HepG2 (cell line): Measurements from ENCODE around the gene DNTTIP2. TPM values are rescaled to one million over a fixed set of nuclear protein-coding genes. Genes with fewer than 3 reads are reported as not detected.

Experiments
- ATAC-seq: fragments of 200-7000 bp; cut with Tn5 transposase; 3 replicates; pipeline ENCODE4 v1.9.1; 2020; ENCODE audit warnings: mild to moderate bottlenecking, moderate library complexity
- BruUV-seq: library from RNA; stranded (reverse); fragments of 400-500 nt; replicated peaks from 2 replicates; lab custom pipeline; 2021; lab: Mats Ljungman, UMichigan
- CTCF ChIA-PET: fragments of 300-600 bp; formaldehyde crosslinking; extraction: SDS; loops from one replicate; lab custom pipeline; 2021; ENCODE audit warnings: low total read pairs, inconsistent platforms, low intra/inter-chr PET ratio; lab: Yijun Ruan, JAX
- POLR2A ChIA-PET: fragments of 350-600 bp; sonication (Branson Sonifier 250); formaldehyde crosslinking; loops from one replicate; lab custom pipeline; 2020; ENCODE audit warnings: antibody characterized with exemption, inconsistent platforms; lab: Yijun Ruan, JAX
- DNase-seq: peaks from one replicate; pipeline ENCODE4 v3.0.0-alpha.2; 2015; ENCODE audit warnings: low spot score
- FAIRE-seq: peaks from 3 replicates; lab custom pipeline; 2011; peaks lifted over from hg19 to GRCh38; lab: Jason Lieb, UNC
- H2AFZ ChIP-seq: one replicate; pipeline ENCODE4 v1.6.1; 2011; ENCODE audit warnings: low read length, inconsistent platforms
- H3K27ac ChIP-seq: fragments of 300-600 bp; 3 replicates; pipeline ENCODE4 v1.8.0; 2011; ENCODE audit warnings: mixed run types, mild to moderate bottlenecking, mixed read lengths, low read length, inconsistent platforms; ENCODE audit not compliant: insufficient read depth; ENCODE audit errors: extremely low read length
- H3K27me3 ChIP-seq, 2 experiments: fragments of 200-600 bp in 1 of 2; 2 replicates in 1 of 2; 3 replicates in 1 of 2; pipeline versions ENCODE4 v1.6.0 to v1.8.0; 2011; ENCODE audit warnings: low read length in 2 of 2, mild to moderate bottlenecking in 2 of 2, moderate library complexity in 2 of 2, inconsistent platforms in 1 of 2; ENCODE audit not compliant: insufficient read depth in 2 of 2, control insufficient read depth in 1 of 2
- H3K36me3 ChIP-seq, 2 experiments: fragments of 200-600 bp in 1 of 2; replicated peaks in 1 of 2; 2 replicates in 1 of 2; 3 replicates in 1 of 2; pipeline versions ENCODE4 v1.5.1 to v1.8.0; 2011; ENCODE audit warnings: low read length in 2 of 2, inconsistent platforms in 1 of 2; ENCODE audit not compliant: insufficient read depth in 2 of 2, control insufficient read depth in 1 of 2
- H3K4me1 ChIP-seq: 2 replicates; pipeline ENCODE4 v1.5.1; 2012; ENCODE audit warnings: low read length, inconsistent platforms; ENCODE audit not compliant: insufficient read depth
- H3K4me2 ChIP-seq: 2 replicates; pipeline ENCODE4 v1.6.0; 2011; ENCODE audit warnings: low read depth, low read length, inconsistent platforms
- H3K4me3 ChIP-seq, 3 experiments: fragments of 200-600 bp in 1 of 3; sonication (generic), shearing (Covaris generic) in 1 of 3; replicated peaks in 1 of 3; 2 replicates each; pipeline ENCODE4 v1.5.1; 2011 to 2016; ENCODE audit warnings: low read length in 3 of 3, inconsistent platforms in 2 of 3, low read depth in 2 of 3, mild to moderate bottlenecking in 2 of 3, control low read depth in 1 of 3, mixed read lengths in 1 of 3; ENCODE audit not compliant: insufficient read depth in 1 of 3
- H3K79me2 ChIP-seq: one replicate; pipeline ENCODE4 v1.6.1; 2011; ENCODE audit warnings: low read length, inconsistent platforms; ENCODE audit not compliant: insufficient read depth
- H3K9ac ChIP-seq: 2 replicates; pipeline ENCODE4 v1.6.0; 2011; ENCODE audit warnings: mild to moderate bottlenecking, low read depth, low read length, inconsistent platforms; ENCODE audit not compliant: insufficient read depth
- H3K9me3 ChIP-seq: 2 replicates; pipeline ENCODE4 v1.5.1; 2012; ENCODE audit warnings: mild to moderate bottlenecking, low read length
- H4K20me1 ChIP-seq: 2 replicates; pipeline ENCODE4 v1.6.0; 2011; ENCODE audit warnings: inconsistent platforms, mild to moderate bottlenecking, low read length, moderate library complexity; ENCODE audit not compliant: insufficient read depth
- DNMT1 ChIP-seq: sonication (generic); formaldehyde crosslinking; IDR thresholded peaks from 2 replicates; pipeline ENCODE4 v1.5.1; 2020; ENCODE audit warnings: mild to moderate bottlenecking, missing genetic modification reagents
- ETV5 ChIP-seq: IDR thresholded peaks from 2 replicates; pipeline ENCODE4 v1.6.1; 2018; ENCODE audit warnings: missing biosample characterization, missing genetic modification reagents, inconsistent platforms, borderline replicate concordance
- GFI1 ChIP-seq: sonication (generic); formaldehyde crosslinking; IDR thresholded peaks from 2 replicates; pipeline ENCODE4 v1.5.0; 2020; ENCODE audit warnings: missing genetic modification reagents, mild to moderate bottlenecking, borderline replicate concordance
- HDAC2 ChIP-seq: sonication (generic); formaldehyde crosslinking; IDR thresholded peaks from 2 replicates; pipeline ENCODE4 v1.4.0; 2020; ENCODE audit warnings: missing genetic modification reagents
- HNRNPL ChIP-seq: fragments of 200-400 bp; formaldehyde crosslinking; IDR thresholded peaks from 2 replicates; pipeline ENCODE4 v1.6.1; 2017; ENCODE audit warnings: mild to moderate bottlenecking, low read depth, low read length
- ISX ChIP-seq: sonication (generic); formaldehyde crosslinking; conservative IDR thresholded peaks from 2 replicates; pipeline ENCODE4 v1.5.0; 2020; ENCODE audit warnings: missing genetic modification reagents
- MAF1 ChIP-seq: sonication (generic); formaldehyde crosslinking; IDR thresholded peaks from 2 replicates; pipeline ENCODE4 v1.5.0; 2020; ENCODE audit warnings: missing genetic modification reagents, borderline replicate concordance
- PHB2 ChIP-seq: fragments of 450-650 bp; IDR thresholded peaks from 2 replicates; pipeline ENCODE4 v1.6.1; 2018; ENCODE audit not compliant: partially characterized antibody
- REL ChIP-seq: sonication (generic); formaldehyde crosslinking; conservative IDR thresholded peaks from 2 replicates; pipeline ENCODE4 v1.8.0; 2022; ENCODE audit warnings: mild to moderate bottlenecking, missing genetic modification reagents, moderate library complexity
- TEAD3 ChIP-seq: optimal IDR thresholded peaks from 2 replicates; pipeline ENCODE3; 2016; ENCODE audit warnings: borderline replicate concordance
- ZFYVE20 ChIP-seq: sonication (generic); formaldehyde crosslinking; IDR thresholded peaks from 2 replicates; pipeline ENCODE4 v1.8.0; 2023; ENCODE audit warnings: low read depth, mild to moderate bottlenecking, moderate library complexity, missing genetic modification reagents, borderline replicate concordance
- ZNF253 ChIP-seq: sonication (generic); formaldehyde crosslinking; IDR thresholded peaks from 2 replicates; pipeline ENCODE4 v1.8.0; 2022; ENCODE audit warnings: mild to moderate bottlenecking, missing genetic modification reagents, borderline replicate concordance
- ZNF557 ChIP-seq: sonication (generic); formaldehyde crosslinking; IDR thresholded peaks from 2 replicates; pipeline ENCODE4 v1.4.0; 2020; ENCODE audit warnings: missing genetic modification reagents
- ZNF598 ChIP-seq: sonication (generic); formaldehyde crosslinking; IDR thresholded peaks from 2 replicates; pipeline ENCODE4 v1.5.1; 2020; ENCODE audit warnings: mild to moderate bottlenecking, missing genetic modification reagents, borderline replicate concordance
- ZNF614 ChIP-seq: IDR thresholded peaks from 2 replicates; pipeline ENCODE4 v1.6.1; 2018; ENCODE audit warnings: missing biosample characterization, missing genetic modification reagents, inconsistent platforms, borderline replicate concordance
- ZNF792 ChIP-seq: IDR thresholded peaks from 2 replicates; pipeline ENCODE4 v1.6.1; 2016
- ZNF850 ChIP-seq: sonication (generic); formaldehyde crosslinking; conservative IDR thresholded peaks from 2 replicates; pipeline ENCODE4 v1.9.0; 2021; ENCODE audit warnings: mild to moderate bottlenecking, missing genetic modification reagents
- WGBS: methylation state at CpG from one replicate; pipeline ENCODE4 v1.1.6; 2017; ENCODE audit warnings: low lambda C conversion rate; 5-methylcytosine and 5-hydroxymethylcytosine counted together
- in situ Hi-C: cut with HindIII; loops from 2 replicates; pipeline ENCODE4 v1.10.0; 2017; ENCODE audit warnings: low pct_unique_long_range_greater_than_20kb; ENCODE audit not compliant: extremely low pct_ligation_motif_present
- intact Hi-C: fragments of 100-400 bp; cut with micrococcal nuclease; formaldehyde crosslinking; loops from one replicate; pipeline ENCODE4 v1.10.0; 2022; ENCODE audit not compliant: unreplicated experiment
- polyA plus RNA-seq, 8 experiments: library from polyadenylated mRNA; depleted of rRNA in 3 of 8; stranded (reverse) in 7 of 8; unstranded in 1 of 8; fragments of >200 nt; fragmentation: Illumina TruSeq in 4 of 8; extraction: Trizol in 4 of 8; gene quantifications; 2 replicates each; pipeline versions ENCODE4 v1.2.1 to v1.2.3, GENCODE V29; 2011 to 2016; ENCODE audit warnings: low read depth in 4 of 8, missing spikeins in 1 of 8, mixed read lengths in 1 of 8; ENCODE audit not compliant: insufficient read depth in 1 of 8
- total RNA-seq, 5 experiments: library from RNA; depleted of rRNA; stranded (reverse); fragments of >200 nt; fragmentation: Illumina TruSeq; extraction: Trizol; gene quantifications; 2 replicates each; pipeline ENCODE4 v1.2.3, GENCODE V29; 2016; ENCODE audit warnings: low read depth in 1 of 5
- TF ChIP-seq, protein P1 (sequence below), 2 experiments: sonication (generic) in 1 of 2; formaldehyde crosslinking in 1 of 2; IDR thresholded peaks; 2 replicates each; pipeline versions ENCODE4 v1.6.1 to v1.9.0; 2014 to 2022; ENCODE audit warnings: antibody characterized with exemption in 1 of 2, borderline replicate concordance in 1 of 2, inconsistent platforms in 1 of 2, low read depth in 1 of 2, missing genetic modification reagents in 1 of 2

The DNTTIP2 gene
- total and polyA plus RNA-seq, 2 of the 13 experiments (the other 11 are each of a cell fraction or from before 2014, with no cell fraction given): 11.4 to 63.3 TPM

DNA sequence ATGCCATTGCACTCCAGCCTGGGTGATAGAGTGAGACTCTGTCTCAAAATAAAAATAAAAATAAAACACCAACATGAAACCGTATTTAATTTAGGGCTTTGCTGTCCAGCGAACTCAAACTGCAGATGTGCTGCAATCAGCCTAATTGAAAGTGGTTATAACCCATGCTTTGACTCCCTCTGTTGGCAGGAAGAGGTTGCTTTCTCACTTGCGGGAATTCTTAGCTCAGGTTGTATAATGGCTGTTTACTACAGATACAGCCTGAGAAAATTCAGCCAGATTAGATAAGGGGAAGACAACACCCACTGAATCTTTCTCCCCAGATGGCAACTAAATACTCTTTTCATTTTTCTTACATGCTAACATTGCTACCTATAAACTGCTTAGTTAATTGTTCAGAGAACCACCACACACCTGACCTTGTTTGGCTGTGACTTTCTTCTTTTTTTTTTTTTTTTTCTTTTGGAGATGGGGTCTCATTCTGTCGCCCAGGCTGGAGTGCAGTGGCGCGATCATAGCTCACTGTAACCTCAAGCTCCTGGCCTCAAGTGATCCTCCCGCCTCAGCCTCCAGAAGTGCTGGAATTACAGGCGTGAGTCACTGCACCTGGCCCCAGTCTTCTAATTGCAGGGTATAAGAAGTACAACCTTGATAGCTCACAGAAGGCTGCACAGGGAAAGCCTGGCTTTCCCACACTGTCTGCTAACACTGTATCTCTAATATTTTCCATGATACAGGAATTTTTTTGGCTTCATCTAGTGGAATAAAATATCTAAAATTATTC is 34.6 kb downstream of the DNTTIP2 start:
- Histone ChIP-seq H3K9ac (no peak overlapping the region), H3K4me3 (no peak overlapping the region), H3K79me2 (no peaks in the 10 kb centered on the region), H2AFZ (no peak overlapping the region), H3K4me1 (peaks cover 20% of the 10 kb centered on the region), H3K4me2 (peak overlapping the region; percentile 32; the same call in 1 of the 2 replicates), H3K36me3 (no peaks in the 10 kb centered on the region), H4K20me1 (no peaks in the 10 kb centered on the region), H3K27me3 (no peaks in the 10 kb centered on the region; a peak in 2 of 5 replicates), H3K27ac (no peak overlapping the region), H3K9me3 (peaks cover 4% of the 10 kb centered on the region)
- DNase-seq: peak; percentile 77
- ChIA-PET POLR2A (interaction anchor here (0.7 to 3.8 kb wide), 6 partner anchors 17 to 226 kb away, joined by 3 to 55 read pairs (median 6); partner anchors contain the start of gene DNTTIP2), CTCF (interaction anchor here (0.9 to 3.5 kb wide), 2 partner anchors 31 to 214 kb away, joined by 4 to 21 read pairs; no protein-coding TSS in a partner anchor)
- peak; percentile 93 for FAIRE-seq
- in situ Hi-C loops (no loop called here), intact Hi-C loops (loop anchor here (1.0 to 10.0 kb wide), 6 partner anchors 30 to 540 kb away; partner anchors contain the start of gene DR1)
- ATAC-seq: no peak
- no TSS peak for BruUV-seq
- whole genome bisulfite sequencing: 54% methylated on average over 7 of the region's 8 CpGs
- TF ChIP-seq TEAD3 (CRISPR knock-in tag) (peak; percentile 50), ZNF792 (CRISPR knock-in tag) (peak; percentile 36; the same call in 1 of the 2 replicates), ZFYVE20 (CRISPR knock-in tag) (no peak), ZNF850 (CRISPR knock-in tag) (no peak), ETV5 (CRISPR knock-in tag) (no peak), ZNF557 (CRISPR knock-in tag) (no peak), HNRNPL (no peak), REL (no peak), ZNF253 (CRISPR knock-in tag) (no peak), DNMT1 (CRISPR knock-in tag) (no peak), ZNF598 (no peak), ISX (CRISPR knock-in tag) (no peak), HDAC2 (CRISPR knock-in tag) (no peak), ZNF614 (CRISPR knock-in tag) (0 out of 2 replicates have a peak, but pooled peaks have one; percentile 35), PHB2 (no peak), GFI1 (CRISPR knock-in tag) (no peak), MAF1 (no peak)
- TF ChIP-seq, protein P1, sequence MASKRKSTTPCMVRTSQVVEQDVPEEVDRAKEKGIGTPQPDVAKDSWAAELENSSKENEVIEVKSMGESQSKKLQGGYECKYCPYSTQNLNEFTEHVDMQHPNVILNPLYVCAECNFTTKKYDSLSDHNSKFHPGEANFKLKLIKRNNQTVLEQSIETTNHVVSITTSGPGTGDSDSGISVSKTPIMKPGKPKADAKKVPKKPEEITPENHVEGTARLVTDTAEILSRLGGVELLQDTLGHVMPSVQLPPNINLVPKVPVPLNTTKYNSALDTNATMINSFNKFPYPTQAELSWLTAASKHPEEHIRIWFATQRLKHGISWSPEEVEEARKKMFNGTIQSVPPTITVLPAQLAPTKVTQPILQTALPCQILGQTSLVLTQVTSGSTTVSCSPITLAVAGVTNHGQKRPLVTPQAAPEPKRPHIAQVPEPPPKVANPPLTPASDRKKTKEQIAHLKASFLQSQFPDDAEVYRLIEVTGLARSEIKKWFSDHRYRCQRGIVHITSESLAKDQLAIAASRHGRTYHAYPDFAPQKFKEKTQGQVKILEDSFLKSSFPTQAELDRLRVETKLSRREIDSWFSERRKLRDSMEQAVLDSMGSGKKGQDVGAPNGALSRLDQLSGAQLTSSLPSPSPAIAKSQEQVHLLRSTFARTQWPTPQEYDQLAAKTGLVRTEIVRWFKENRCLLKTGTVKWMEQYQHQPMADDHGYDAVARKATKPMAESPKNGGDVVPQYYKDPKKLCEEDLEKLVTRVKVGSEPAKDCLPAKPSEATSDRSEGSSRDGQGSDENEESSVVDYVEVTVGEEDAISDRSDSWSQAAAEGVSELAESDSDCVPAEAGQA (IDR thresholded peaks at IDR 0.05; ENCODE audit: low read depth): no peak
- TF ChIP-seq, protein P1 (CRISPR knock-in tag; IDR thresholded peaks at IDR 0.05; ENCODE audit: borderline replicate concordance): no peak
